HG02759 (cell line): ENCODE data around the gene ATRN.
"Not testable (repeated sequence)": the region's sequence is repeated elsewhere in the genome, so short reads cannot be mapped to it uniquely, and the experiment has no call there.

Experiments used
- ATAC-seq: cut with Tn5 transposase; IDR thresholded peaks from one replicate; pipeline ENCODE4 v1.9.1; 2021; ENCODE audit warnings: mild to moderate bottlenecking, moderate library complexity; ENCODE audit not compliant: unreplicated experiment

Gene ATRN

GRCh38 chr20:3560578-3560977, 89.8 kb downstream of the ATRN start:
- ATAC-seq, result no peak

GRCh38 chr20:3563133-3563532, 92.3 kb downstream of the ATRN start:
- ATAC-seq, result no peak

GRCh38 chr20:3563548-3564177, 92.8 kb downstream of the ATRN start:
- ATAC-seq, result no peak

GRCh38 chr20:3565851-3566250, 95.0 kb downstream of the ATRN start:
- ATAC-seq, result no peak

- ATAC-seq, result no peak
Measured at GRCh38 chr20:3572151-3572550, 101.3 kb downstream of the ATRN start.

GRCh38 chr20:3576363-3576762, 105.5 kb downstream of the ATRN start:
- no peak for ATAC-seq

- no peak for ATAC-seq
Measured at GRCh38 chr20:3577366-3577765, 106.5 kb downstream of the ATRN start.

GRCh38 chr20:3580412-3580811, 109.6 kb downstream of the ATRN start:
- ATAC-seq, result no peak

- no peak for ATAC-seq
Measured at GRCh38 chr20:3583765-3584164, 112.9 kb downstream of the ATRN start.

GRCh38 chr20:3586093-3586492, 115.3 kb downstream of the ATRN start:
- no peak for ATAC-seq

GRCh38 chr20:3590164-3590563, 119.3 kb downstream of the ATRN start:
- ATAC-seq, result no peak

- no peak for ATAC-seq
Measured at GRCh38 chr20:3592931-3593330, 122.1 kb downstream of the ATRN start.

GRCh38 chr20:3595541-3595940, 124.7 kb downstream of the ATRN start:
- ATAC-seq, result no peak

GRCh38 chr20:3603108-3603507, 132.3 kb downstream of the ATRN start:
- no peak for ATAC-seq

GRCh38 chr20:3605386-3605886, 134.6 kb downstream of the ATRN start:
- not testable (repeated sequence) for ATAC-seq

GRCh38 chr20:3606021-3606420, 135.2 kb downstream of the ATRN start:
- no peak for ATAC-seq

GRCh38 chr20:3611901-3612300, 141.1 kb downstream of the ATRN start:
- ATAC-seq, result no peak

GRCh38 chr20:3612795-3613572, 142.2 kb downstream of the ATRN start:
- no peak for ATAC-seq

GRCh38 chr20:3613821-3614440, 143.1 kb downstream of the ATRN start:
- ATAC-seq, result no peak

GRCh38 chr20:3614466-3614865, 143.6 kb downstream of the ATRN start:
- no peak for ATAC-seq

- not testable (repeated sequence) for ATAC-seq
Measured at GRCh38 chr20:3615171-3615840, 144.5 kb downstream of the ATRN start.
